HEK293 (cell line): Measurements from ENCODE around the gene SP140L.

ENCODE experiments used
- CTCF ChIA-PET: fragments of 350-600 bp; formaldehyde crosslinking; extraction: SDS; loops from one replicate; lab custom pipeline; 2021; ENCODE audit warnings: antibody characterized with exemption; lab: Yijun Ruan, JAX
- POLR2A ChIA-PET: fragments of 300-600 bp; formaldehyde crosslinking; extraction: SDS; loops from one replicate; lab custom pipeline; 2020; ENCODE audit warnings: antibody characterized with exemption, inconsistent platforms; lab: Yijun Ruan, JAX
- H3K27ac ChIP-seq: fragments of 200-500 bp; sonication (Bioruptor generic); 2 replicates; pipeline ENCODE4 v1.5.1; 2014; ENCODE audit warnings: low read depth, low read length, control low read depth, inconsistent platforms; ENCODE audit errors: extremely low read depth
- H3K36me3 ChIP-seq, 2 experiments: fragments of 200-500 bp in 1 of 2; sonication (Bioruptor generic) in 1 of 2; 1 replicate in 1 of 2; 2 replicates in 1 of 2; pipeline ENCODE4 v1.5.1; 2014 to 2017; ENCODE audit warnings: inconsistent platforms in 2 of 2, low read length in 2 of 2; ENCODE audit not compliant: control insufficient read depth in 2 of 2, insufficient read depth in 1 of 2
- H3K4me1 ChIP-seq: fragments of 200-500 bp; sonication (Bioruptor generic); 2 replicates; pipeline ENCODE4 v1.5.1; 2014; ENCODE audit warnings: mild to moderate bottlenecking, low read length, inconsistent platforms; ENCODE audit not compliant: control insufficient read depth, insufficient read depth
- H3K4me3 ChIP-seq: 2 replicates; pipeline ENCODE4 v1.5.1; 2011; ENCODE audit warnings: low read depth, mild to moderate bottlenecking, control low read depth, low read length, moderate library complexity
- H3K9me3 ChIP-seq: fragments of 200-500 bp; sonication (Bioruptor generic); 2 replicates; pipeline ENCODE4 v1.5.1; 2014; ENCODE audit warnings: low read depth, low read length, inconsistent platforms; ENCODE audit not compliant: control insufficient read depth, insufficient read depth
- MYNN ChIP-seq: fragments of 450-650 bp; formaldehyde crosslinking; IDR thresholded peaks from 2 replicates; pipeline ENCODE4 v1.5.1; 2016; ENCODE audit warnings: missing biosample characterization, missing genetic modification characterization, borderline replicate concordance
- SCRT2 ChIP-seq: fragments of 450-650 bp; formaldehyde crosslinking; IDR thresholded peaks from 2 replicates; pipeline ENCODE4 v1.5.1; 2016; ENCODE audit warnings: missing biosample characterization, missing genetic modification characterization
- TRIM28 ChIP-seq: IDR thresholded peaks from 2 replicates; pipeline ENCODE4 v1.6.1; 2011; ENCODE audit warnings: low read length, control low read depth, borderline replicate concordance
- YY2 ChIP-seq: fragments of 450-650 bp; formaldehyde crosslinking; IDR thresholded peaks from 2 replicates; pipeline ENCODE4 v1.5.1; 2016; ENCODE audit warnings: missing biosample characterization, missing genetic modification characterization
- ZBTB17 ChIP-seq: fragments of 450-650 bp; formaldehyde crosslinking; IDR thresholded peaks from 2 replicates; pipeline ENCODE4 v1.5.1; 2016; ENCODE audit warnings: missing biosample characterization, missing genetic modification characterization
- ZIC2 ChIP-seq: fragments of 450-650 bp; formaldehyde crosslinking; IDR thresholded peaks from 2 replicates; pipeline ENCODE4 v1.5.1; 2016; ENCODE audit warnings: missing biosample characterization, missing genetic modification characterization
- ZNF121 ChIP-seq: fragments of 450-650 bp; formaldehyde crosslinking; IDR thresholded peaks from 2 replicates; pipeline ENCODE4 v1.5.1; 2016; ENCODE audit warnings: missing biosample characterization, missing genetic modification characterization
- ZNF133 ChIP-seq: fragments of 450-650 bp; formaldehyde crosslinking; IDR thresholded peaks from 2 replicates; pipeline ENCODE4 v1.5.1; 2016; ENCODE audit warnings: missing biosample characterization, missing genetic modification characterization
- ZNF146 ChIP-seq: fragments of 450-650 bp; formaldehyde crosslinking; IDR thresholded peaks from 2 replicates; pipeline ENCODE4 v1.5.1; 2016; ENCODE audit warnings: missing biosample characterization, missing genetic modification characterization
- ZNF221 ChIP-seq: fragments of 450-650 bp; formaldehyde crosslinking; IDR thresholded peaks from 2 replicates; pipeline ENCODE4 v1.5.1; 2017; ENCODE audit warnings: missing biosample characterization, missing genetic modification characterization, borderline replicate concordance
- ZNF239 ChIP-seq: fragments of 450-650 bp; formaldehyde crosslinking; IDR thresholded peaks from 2 replicates; pipeline ENCODE4 v1.5.1; 2016; ENCODE audit warnings: missing biosample characterization, missing genetic modification characterization
- ZNF544 ChIP-seq: fragments of 450-650 bp; formaldehyde crosslinking; IDR thresholded peaks from 2 replicates; pipeline ENCODE4 v1.5.0; 2017; ENCODE audit warnings: missing biosample characterization, missing genetic modification characterization
- ZNF677 ChIP-seq: fragments of 450-650 bp; IDR thresholded peaks from 2 replicates; pipeline ENCODE4 v1.5.0; 2018; ENCODE audit warnings: missing biosample characterization, mild to moderate bottlenecking, missing genetic modification characterization, moderate library complexity
- TF ChIP-seq, protein P1 (sequence below): fragments of 450-650 bp; formaldehyde crosslinking; IDR thresholded peaks from 2 replicates; pipeline ENCODE4 v1.5.1; 2017; ENCODE audit warnings: missing biosample characterization, missing genetic modification characterization
- TF ChIP-seq, protein P2 (sequence below): fragments of 450-650 bp; formaldehyde crosslinking; IDR thresholded peaks from 2 replicates; pipeline ENCODE4 v1.5.1; 2016; ENCODE audit warnings: missing biosample characterization, missing genetic modification characterization
- TF ChIP-seq, protein P3 (sequence below): fragments of 450-650 bp; formaldehyde crosslinking; IDR thresholded peaks from 2 replicates; pipeline ENCODE4 v1.5.1; 2016; ENCODE audit warnings: missing biosample characterization, missing genetic modification characterization
- TF ChIP-seq, protein P4 (sequence below): fragments of 450-650 bp; formaldehyde crosslinking; IDR thresholded peaks from 2 replicates; pipeline ENCODE4 v1.5.1; 2016; ENCODE audit warnings: missing biosample characterization, missing genetic modification characterization
- TF ChIP-seq, protein P5 (sequence below): fragments of 450-650 bp; formaldehyde crosslinking; IDR thresholded peaks from 2 replicates; pipeline ENCODE4 v1.5.1; 2016; ENCODE audit warnings: missing biosample characterization, missing genetic modification characterization
- TF ChIP-seq, protein P6 (sequence below): fragments of 450-650 bp; formaldehyde crosslinking; IDR thresholded peaks from 2 replicates; pipeline ENCODE4 v1.5.1; 2017; ENCODE audit warnings: missing biosample characterization, mild to moderate bottlenecking, missing genetic modification characterization, moderate library complexity
- TF ChIP-seq, protein P7 (sequence below): fragments of 450-650 bp; formaldehyde crosslinking; IDR thresholded peaks from 2 replicates; pipeline ENCODE4 v1.5.1; 2016; ENCODE audit warnings: missing biosample characterization, missing genetic modification characterization

The SP140L gene

DNA sequence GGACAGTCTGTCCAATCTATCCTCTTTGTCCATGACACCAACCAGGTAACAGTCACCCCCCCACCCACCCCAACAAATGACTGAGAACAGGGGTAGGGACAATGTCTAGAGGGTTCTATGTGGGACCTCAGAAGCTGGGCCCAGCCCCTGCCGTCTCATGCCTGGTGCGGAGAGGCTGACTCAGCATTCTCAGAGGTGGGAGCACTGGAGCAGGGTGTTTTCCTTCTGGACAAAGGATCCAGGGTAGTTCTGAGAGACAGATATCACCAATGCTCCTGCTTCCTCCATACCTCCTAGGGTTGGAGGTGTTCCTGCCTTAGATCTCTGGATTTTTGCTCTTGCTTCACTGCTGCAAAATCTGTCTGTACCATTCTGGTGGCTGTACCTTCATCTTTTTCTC is 55.1 kb downstream of the SP140L start:
- H3K9me3 ChIP-seq = no peaks in the 10 kb centered on the region
- CTCF ChIA-PET = no interaction called here
- no peak overlapping the region for H3K4me3 ChIP-seq
- H3K27ac ChIP-seq = no peak overlapping the region
- H3K4me1 ChIP-seq = no peaks in the 10 kb centered on the region
- TF ChIP-seq ZIC2 (tag by site-specific recombination) (no peak), ZNF146 (no peak), ZNF677 (tag by site-specific recombination) (no peak), YY2 (tag by site-specific recombination) (no peak), TRIM28 (no peak), SCRT2 (tag by site-specific recombination) (no peak), ZNF221 (tag by site-specific recombination) (no peak), ZNF121 (tag by site-specific recombination) (no peak), ZNF239 (tag by site-specific recombination) (no peak), ZNF544 (tag by site-specific recombination) (no peak), ZBTB17 (tag by site-specific recombination) (no peak), ZNF133 (tag by site-specific recombination) (no peak), MYNN (tag by site-specific recombination) (no peak)
- TF ChIP-seq, protein P1, sequence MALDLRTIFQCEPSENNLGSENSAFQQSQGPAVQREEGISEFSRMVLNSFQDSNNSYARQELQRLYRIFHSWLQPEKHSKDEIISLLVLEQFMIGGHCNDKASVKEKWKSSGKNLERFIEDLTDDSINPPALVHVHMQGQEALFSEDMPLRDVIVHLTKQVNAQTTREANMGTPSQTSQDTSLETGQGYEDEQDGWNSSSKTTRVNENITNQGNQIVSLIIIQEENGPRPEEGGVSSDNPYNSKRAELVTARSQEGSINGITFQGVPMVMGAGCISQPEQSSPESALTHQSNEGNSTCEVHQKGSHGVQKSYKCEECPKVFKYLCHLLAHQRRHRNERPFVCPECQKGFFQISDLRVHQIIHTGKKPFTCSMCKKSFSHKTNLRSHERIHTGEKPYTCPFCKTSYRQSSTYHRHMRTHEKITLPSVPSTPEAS (tag by site-specific recombination) = no peak
- TF ChIP-seq, protein P2, sequence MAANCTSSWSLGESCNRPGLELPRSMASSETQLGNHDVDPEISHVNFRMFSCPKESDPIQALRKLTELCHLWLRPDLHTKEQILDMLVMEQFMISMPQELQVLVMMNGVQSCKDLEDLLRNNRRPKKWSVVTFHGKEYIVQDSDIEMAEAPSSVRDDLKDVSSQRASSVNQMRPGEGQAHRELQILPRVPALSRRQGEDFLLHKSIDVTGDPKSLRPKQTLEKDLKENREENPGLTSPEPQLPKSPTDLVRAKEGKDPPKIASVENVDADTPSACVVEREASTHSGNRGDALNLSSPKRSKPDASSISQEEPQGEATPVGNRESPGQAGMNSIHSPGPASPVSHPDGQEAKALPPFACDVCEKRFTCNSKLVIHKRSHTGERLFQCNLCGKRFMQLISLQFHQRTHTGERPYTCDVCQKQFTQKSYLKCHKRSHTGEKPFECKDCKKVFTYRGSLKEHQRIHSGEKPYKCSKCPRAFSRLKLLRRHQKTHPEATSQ (tag by site-specific recombination) = no peak
- TF ChIP-seq, protein P3, sequence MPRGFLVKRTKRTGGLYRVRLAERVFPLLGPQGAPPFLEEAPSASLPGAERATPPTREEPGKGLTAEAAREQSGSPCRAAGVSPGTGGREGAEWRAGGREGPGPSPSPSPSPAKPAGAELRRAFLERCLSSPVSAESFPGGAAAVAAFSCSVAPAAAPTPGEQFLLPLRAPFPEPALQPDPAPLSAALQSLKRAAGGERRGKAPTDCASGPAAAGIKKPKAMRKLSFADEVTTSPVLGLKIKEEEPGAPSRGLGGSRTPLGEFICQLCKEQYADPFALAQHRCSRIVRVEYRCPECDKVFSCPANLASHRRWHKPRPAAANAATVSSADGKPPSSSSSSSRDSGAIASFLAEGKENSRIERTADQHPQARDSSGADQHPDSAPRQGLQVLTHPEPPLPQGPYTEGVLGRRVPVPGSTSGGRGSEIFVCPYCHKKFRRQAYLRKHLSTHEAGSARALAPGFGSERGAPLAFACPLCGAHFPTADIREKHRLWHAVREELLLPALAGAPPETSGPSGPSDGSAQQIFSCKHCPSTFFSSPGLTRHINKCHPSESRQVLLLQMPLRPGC (tag by site-specific recombination) = no peak
- TF ChIP-seq, protein P4, sequence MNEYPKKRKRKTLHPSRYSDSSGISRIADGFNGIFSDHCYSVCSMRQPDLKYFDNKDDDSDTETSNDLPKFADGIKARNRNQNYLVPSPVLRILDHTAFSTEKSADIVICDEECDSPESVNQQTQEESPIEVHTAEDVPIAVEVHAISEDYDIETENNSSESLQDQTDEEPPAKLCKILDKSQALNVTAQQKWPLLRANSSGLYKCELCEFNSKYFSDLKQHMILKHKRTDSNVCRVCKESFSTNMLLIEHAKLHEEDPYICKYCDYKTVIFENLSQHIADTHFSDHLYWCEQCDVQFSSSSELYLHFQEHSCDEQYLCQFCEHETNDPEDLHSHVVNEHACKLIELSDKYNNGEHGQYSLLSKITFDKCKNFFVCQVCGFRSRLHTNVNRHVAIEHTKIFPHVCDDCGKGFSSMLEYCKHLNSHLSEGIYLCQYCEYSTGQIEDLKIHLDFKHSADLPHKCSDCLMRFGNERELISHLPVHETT (tag by site-specific recombination) = no peak
- TF ChIP-seq, protein P5, sequence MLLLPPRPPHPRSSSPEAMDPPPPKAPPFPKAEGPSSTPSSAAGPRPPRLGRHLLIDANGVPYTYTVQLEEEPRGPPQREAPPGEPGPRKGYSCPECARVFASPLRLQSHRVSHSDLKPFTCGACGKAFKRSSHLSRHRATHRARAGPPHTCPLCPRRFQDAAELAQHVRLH (tag by site-specific recombination) = no peak
- POLR2A ChIA-PET = no interaction called here
- peaks cover 0 to 14% of the 10 kb centered on the region in 2 experiments; a peak in 1 of 3 replicates for H3K36me3 ChIP-seq

DNA sequence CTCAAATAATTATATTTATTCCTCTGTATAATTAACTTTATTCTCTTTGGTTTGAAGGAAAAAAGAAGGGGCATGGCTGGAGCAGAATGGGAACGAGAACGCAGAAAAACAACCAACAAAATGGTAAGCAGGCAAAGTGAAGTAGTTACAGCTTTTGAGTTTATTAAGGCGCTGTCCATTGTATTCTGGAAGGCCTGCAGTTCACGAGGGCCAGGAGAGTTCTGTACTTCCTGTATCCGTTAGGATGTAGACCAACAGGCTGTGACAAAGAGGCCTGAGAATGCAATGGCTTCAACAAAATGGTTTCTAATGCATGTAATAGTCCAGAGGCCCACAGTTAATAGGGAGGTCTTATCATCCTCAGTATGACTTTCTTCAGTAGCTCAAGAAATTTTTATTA is 56.5 kb downstream of the SP140L start:
- H3K27ac ChIP-seq = no peak overlapping the region
- TF ChIP-seq, protein P6, sequence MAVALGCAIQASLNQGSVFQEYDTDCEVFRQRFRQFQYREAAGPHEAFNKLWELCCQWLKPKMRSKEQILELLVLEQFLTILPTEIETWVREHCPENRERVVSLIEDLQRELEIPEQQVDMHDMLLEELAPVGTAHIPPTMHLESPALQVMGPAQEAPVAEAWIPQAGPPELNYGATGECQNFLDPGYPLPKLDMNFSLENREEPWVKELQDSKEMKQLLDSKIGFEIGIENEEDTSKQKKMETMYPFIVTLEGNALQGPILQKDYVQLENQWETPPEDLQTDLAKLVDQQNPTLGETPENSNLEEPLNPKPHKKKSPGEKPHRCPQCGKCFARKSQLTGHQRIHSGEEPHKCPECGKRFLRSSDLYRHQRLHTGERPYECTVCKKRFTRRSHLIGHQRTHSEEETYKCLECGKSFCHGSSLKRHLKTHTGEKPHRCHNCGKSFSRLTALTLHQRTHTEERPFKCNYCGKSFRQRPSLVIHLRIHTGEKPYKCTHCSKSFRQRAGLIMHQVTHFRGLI (tag by site-specific recombination) = no peak
- TF ChIP-seq, protein P7, sequence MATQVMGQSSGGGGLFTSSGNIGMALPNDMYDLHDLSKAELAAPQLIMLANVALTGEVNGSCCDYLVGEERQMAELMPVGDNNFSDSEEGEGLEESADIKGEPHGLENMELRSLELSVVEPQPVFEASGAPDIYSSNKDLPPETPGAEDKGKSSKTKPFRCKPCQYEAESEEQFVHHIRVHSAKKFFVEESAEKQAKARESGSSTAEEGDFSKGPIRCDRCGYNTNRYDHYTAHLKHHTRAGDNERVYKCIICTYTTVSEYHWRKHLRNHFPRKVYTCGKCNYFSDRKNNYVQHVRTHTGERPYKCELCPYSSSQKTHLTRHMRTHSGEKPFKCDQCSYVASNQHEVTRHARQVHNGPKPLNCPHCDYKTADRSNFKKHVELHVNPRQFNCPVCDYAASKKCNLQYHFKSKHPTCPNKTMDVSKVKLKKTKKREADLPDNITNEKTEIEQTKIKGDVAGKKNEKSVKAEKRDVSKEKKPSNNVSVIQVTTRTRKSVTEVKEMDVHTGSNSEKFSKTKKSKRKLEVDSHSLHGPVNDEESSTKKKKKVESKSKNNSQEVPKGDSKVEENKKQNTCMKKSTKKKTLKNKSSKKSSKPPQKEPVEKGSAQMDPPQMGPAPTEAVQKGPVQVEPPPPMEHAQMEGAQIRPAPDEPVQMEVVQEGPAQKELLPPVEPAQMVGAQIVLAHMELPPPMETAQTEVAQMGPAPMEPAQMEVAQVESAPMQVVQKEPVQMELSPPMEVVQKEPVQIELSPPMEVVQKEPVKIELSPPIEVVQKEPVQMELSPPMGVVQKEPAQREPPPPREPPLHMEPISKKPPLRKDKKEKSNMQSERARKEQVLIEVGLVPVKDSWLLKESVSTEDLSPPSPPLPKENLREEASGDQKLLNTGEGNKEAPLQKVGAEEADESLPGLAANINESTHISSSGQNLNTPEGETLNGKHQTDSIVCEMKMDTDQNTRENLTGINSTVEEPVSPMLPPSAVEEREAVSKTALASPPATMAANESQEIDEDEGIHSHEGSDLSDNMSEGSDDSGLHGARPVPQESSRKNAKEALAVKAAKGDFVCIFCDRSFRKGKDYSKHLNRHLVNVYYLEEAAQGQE (tag by site-specific recombination) = peak; percentile 57; the same call in 1 of the 2 replicates
- POLR2A ChIA-PET = no interaction called here
- CTCF ChIA-PET = interaction anchor here (0.5 kb wide), 1 partner anchor 188 kb away, joined by 3 read pairs; no protein-coding TSS in a partner anchor
- H3K9me3 ChIP-seq = no peaks in the 10 kb centered on the region
- H3K36me3 ChIP-seq = peaks cover 0 to 10% of the 10 kb centered on the region in 2 experiments; a peak in 1 of 3 replicates
- no peaks in the 10 kb centered on the region for H3K4me1 ChIP-seq
- H3K4me3 ChIP-seq = no peak overlapping the region
